GM23338 (cell line): ENCODE data around the gene HDAC10.

Source experiments
- EZH2 ChIP-seq: fragments of 200-600 bp; sonication (generic); IDR thresholded peaks from one replicate; pipeline ENCODE4 v1.8.0; 2017; ENCODE audit warnings: antibody characterized with exemption, mild to moderate bottlenecking, low read depth; ENCODE audit not compliant: unreplicated experiment
- JUNB ChIP-seq: IDR thresholded peaks from one replicate; pipeline ENCODE4 v1.6.1; 2016; ENCODE audit warnings: antibody characterized with exemption; ENCODE audit not compliant: unreplicated experiment
- POLR2AphosphoS5 ChIP-seq: IDR thresholded peaks from 2 replicates; pipeline ENCODE4 v1.6.1; 2016; ENCODE audit warnings: antibody characterized with exemption, low read depth
- TF ChIP-seq, protein P1 (sequence below), 2 experiments: fragments of 200-600 bp in 1 of 2; sonication (generic) in 1 of 2; conservative IDR thresholded peaks; 2 replicates each; pipeline versions ENCODE4 v1.5.1 to v1.6.1; 2016 to 2017; ENCODE audit warnings: antibody characterized with exemption in 2 of 2, low read depth in 2 of 2, mild to moderate bottlenecking in 2 of 2, moderate library complexity in 1 of 2

GRCh38 chr22:50266994-50267393 is 15.9 kb upstream of the HDAC10 start:
- TF ChIP-seq POLR2AphosphoS5 (no peak), EZH2 (no peak), JUNB (no peak)
- TF ChIP-seq, protein P1, sequence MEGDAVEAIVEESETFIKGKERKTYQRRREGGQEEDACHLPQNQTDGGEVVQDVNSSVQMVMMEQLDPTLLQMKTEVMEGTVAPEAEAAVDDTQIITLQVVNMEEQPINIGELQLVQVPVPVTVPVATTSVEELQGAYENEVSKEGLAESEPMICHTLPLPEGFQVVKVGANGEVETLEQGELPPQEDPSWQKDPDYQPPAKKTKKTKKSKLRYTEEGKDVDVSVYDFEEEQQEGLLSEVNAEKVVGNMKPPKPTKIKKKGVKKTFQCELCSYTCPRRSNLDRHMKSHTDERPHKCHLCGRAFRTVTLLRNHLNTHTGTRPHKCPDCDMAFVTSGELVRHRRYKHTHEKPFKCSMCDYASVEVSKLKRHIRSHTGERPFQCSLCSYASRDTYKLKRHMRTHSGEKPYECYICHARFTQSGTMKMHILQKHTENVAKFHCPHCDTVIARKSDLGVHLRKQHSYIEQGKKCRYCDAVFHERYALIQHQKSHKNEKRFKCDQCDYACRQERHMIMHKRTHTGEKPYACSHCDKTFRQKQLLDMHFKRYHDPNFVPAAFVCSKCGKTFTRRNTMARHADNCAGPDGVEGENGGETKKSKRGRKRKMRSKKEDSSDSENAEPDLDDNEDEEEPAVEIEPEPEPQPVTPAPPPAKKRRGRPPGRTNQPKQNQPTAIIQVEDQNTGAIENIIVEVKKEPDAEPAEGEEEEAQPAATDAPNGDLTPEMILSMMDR (conservative IDR thresholded peaks at IDR 0.05; ENCODE audit: low read depth in 2 of 2): no peak
